Stimulated activated naive CD4-positive, alpha-beta T cell (primary cell): ENCODE data around the gene PDZK1IP1.

ENCODE experiments used
- DNase-seq, 6 experiments: peaks; one replicate each; lab custom pipeline; 2025; lab: John Stamatoyannopoulos, UW

The PDZK1IP1 gene

GRCh38 chr1:47137198-47137597, 52.6 kb downstream of the PDZK1IP1 start, which contains the start of gene CYP4A22:
Gene CYP4A22 (plus strand): TSS chr1:47137441. CDS start chr1:47137486, 45 bp downstream.
- no peak for DNase-seq
